Vagina (tissue), 2 donors: ENCODE data around the gene GAST.

ENCODE experiments used
- POLR2AphosphoS5 ChIP-seq, 2 donors: sonication (generic); formaldehyde crosslinking; IDR thresholded peaks; one replicate each; pipeline ENCODE4 v1.9.0; 2017; ENCODE audit warnings: antibody characterized with exemption in 2 of 2, mild to moderate bottlenecking in 2 of 2, low read depth in 1 of 2; ENCODE audit not compliant: insufficient read depth in 1 of 2
- TF ChIP-seq, protein P1 (sequence below), 3 experiments: fragments of 450-650 bp in 2 of 3; fragments of 200-600 bp in 1 of 3; sonication (generic) in 1 of 3; IDR thresholded peaks; one replicate each; pipeline ENCODE4 v1.5.1; 2017 to 2019; ENCODE audit warnings: antibody characterized with exemption in 3 of 3, mild to moderate bottlenecking in 2 of 3, moderate library complexity in 2 of 3

- TF ChIP-seq, protein P1, sequence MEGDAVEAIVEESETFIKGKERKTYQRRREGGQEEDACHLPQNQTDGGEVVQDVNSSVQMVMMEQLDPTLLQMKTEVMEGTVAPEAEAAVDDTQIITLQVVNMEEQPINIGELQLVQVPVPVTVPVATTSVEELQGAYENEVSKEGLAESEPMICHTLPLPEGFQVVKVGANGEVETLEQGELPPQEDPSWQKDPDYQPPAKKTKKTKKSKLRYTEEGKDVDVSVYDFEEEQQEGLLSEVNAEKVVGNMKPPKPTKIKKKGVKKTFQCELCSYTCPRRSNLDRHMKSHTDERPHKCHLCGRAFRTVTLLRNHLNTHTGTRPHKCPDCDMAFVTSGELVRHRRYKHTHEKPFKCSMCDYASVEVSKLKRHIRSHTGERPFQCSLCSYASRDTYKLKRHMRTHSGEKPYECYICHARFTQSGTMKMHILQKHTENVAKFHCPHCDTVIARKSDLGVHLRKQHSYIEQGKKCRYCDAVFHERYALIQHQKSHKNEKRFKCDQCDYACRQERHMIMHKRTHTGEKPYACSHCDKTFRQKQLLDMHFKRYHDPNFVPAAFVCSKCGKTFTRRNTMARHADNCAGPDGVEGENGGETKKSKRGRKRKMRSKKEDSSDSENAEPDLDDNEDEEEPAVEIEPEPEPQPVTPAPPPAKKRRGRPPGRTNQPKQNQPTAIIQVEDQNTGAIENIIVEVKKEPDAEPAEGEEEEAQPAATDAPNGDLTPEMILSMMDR (IDR thresholded peaks at IDR 0.05), result no peak
- peak; percentile 32 to 90 for TF ChIP-seq POLR2AphosphoS5 (IDR thresholded peaks at IDR 0.05; ENCODE audit: insufficient read depth in 1 of 2, low read depth in 1 of 2)
These were observed 22.2 kb downstream of the GAST start, which contains the start of gene HAP1 for GRCh38 chr17:41734139-41734948.
